SU-DHL-6 (cell line): ENCODE results near the gene MAPT.

Experiments
- EZH2phosphoT487 ChIP-seq: fragments of 200-600 bp; sonication (generic), shearing (Covaris generic); conservative IDR thresholded peaks from 2 replicates; pipeline ENCODE4 v1.6.1; 2018; ENCODE audit warnings: mild to moderate bottlenecking, antibody characterized with exemption, low read length, moderate library complexity, mixed read lengths
- TF ChIP-seq, protein P1 (sequence below): fragments of 200-600 bp; sonication (generic); IDR thresholded peaks from one replicate; pipeline ENCODE4 v1.5.1; 2017; ENCODE audit warnings: antibody characterized with exemption, mild to moderate bottlenecking, low read length, moderate library complexity; ENCODE audit not compliant: insufficient read depth, poor library complexity, severe bottlenecking

DNA sequence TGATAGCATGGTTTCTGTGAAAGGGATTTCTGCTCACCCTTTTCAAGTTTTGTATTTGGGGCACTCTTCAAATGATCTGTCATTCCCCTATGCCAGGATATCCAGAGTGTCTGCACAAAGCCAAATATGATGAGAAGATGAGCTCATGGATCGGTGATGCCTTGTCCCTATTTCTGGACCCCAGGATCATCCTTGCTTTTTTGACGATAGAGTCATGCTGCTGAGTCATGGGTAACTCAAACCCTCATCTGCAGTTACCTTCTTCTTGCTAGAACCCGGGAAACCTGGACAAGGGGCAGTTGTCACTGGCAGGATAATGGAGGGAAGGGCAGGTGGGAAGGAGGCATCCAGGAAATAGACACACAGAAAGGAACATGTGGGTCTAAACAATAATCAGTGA, 17.8 kb upstream of the MAPT start:
- no peak for TF ChIP-seq EZH2phosphoT487
- TF ChIP-seq, protein P1, sequence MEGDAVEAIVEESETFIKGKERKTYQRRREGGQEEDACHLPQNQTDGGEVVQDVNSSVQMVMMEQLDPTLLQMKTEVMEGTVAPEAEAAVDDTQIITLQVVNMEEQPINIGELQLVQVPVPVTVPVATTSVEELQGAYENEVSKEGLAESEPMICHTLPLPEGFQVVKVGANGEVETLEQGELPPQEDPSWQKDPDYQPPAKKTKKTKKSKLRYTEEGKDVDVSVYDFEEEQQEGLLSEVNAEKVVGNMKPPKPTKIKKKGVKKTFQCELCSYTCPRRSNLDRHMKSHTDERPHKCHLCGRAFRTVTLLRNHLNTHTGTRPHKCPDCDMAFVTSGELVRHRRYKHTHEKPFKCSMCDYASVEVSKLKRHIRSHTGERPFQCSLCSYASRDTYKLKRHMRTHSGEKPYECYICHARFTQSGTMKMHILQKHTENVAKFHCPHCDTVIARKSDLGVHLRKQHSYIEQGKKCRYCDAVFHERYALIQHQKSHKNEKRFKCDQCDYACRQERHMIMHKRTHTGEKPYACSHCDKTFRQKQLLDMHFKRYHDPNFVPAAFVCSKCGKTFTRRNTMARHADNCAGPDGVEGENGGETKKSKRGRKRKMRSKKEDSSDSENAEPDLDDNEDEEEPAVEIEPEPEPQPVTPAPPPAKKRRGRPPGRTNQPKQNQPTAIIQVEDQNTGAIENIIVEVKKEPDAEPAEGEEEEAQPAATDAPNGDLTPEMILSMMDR = no peak
